ENCODE data around the gene GOSR2. TPM values are rescaled to one million over a fixed set of nuclear protein-coding genes. Genes with fewer than 3 reads are reported as not detected.
"Not testable (repeated sequence)": the region's sequence is repeated elsewhere in the genome, so short reads cannot be mapped to it uniquely, and the experiment has no call there.

Gene GOSR2
- total RNA-seq, 1 donor from 2014 or later = 32.0 TPM

DNA sequence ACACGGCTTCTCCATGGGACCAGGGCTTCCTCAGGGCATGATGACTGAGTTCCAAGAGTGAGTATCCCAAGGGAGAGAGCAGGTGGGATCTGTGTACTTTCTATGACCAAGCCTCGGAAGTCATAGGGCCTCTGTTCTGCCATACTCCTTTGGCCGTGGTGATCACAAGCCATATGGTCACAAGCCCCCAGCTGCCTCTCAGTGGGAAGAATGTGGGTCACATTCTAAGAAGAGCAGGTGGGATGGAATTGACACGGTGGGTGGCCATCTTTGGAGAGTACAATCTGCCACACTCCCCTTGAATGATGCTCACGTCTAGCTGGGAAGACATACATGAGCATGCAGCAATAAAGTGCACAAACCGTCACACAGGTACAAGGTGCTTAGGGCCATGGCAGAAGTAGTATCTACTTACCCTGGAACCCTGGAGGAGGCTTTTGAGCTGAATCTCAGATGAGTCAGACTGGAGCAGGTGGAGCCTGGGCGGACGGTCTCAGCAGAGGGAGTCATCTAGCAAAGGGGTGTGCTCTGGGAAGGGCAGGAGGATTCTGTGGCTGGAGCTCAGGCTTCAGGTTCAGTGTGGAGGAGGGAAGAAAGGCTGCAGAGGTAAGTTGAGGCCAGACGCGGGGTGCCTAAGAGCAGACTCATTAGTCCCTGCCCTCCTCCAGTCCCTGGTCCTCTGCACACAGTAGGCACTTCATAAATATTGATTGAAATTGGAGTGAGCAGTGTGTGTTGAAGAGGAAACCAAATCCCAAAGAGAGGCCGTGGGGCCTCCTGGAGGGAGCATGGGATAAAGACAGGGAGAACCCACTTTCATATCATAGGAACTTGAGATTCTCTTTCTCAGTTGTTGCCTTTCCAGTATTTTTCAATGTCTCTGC lies 26.6 kb downstream of the GOSR2 start:
- intact Hi-C loops (cut with DNase I) = no loop called here
- DNase-seq = no peak
- no peak for ATAC-seq (ENCODE audit: poor library complexity)

DNA sequence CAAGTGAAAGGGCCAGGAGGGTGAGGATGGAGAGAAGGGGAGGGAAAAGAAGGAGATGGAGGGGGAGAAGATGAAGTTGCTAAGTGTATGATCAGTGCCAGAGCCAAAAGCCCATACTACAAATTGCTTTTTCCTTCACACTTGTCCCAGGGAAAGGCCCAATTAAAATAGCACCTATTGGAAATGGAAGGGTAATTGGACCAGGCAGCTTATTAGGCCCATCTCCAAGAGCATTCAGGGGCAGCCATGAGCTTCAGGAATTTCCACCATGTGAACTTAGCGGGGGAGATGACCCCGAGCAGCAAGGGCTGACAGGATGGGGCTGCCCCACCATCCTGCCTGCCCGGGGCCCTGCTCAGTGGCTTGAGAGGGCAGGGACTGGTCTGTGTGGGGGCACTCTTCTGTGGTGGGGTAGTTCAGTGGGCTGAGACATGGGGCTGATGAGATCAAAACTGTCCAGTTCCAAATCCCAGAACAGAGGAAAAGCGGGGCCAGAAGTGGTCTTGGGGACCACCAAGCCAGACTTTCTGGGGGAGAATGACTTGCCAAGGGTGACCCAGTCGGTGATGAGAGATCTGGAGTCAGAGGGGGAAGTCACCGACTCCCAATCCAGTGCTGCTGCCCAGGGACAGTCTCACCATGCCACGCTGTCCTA lies 27.5 kb downstream of the GOSR2 start:
- no peak for DNase-seq
- ATAC-seq (ENCODE audit: poor library complexity) = no peak
- intact Hi-C loops (cut with DNase I) = no loop called here

DNA sequence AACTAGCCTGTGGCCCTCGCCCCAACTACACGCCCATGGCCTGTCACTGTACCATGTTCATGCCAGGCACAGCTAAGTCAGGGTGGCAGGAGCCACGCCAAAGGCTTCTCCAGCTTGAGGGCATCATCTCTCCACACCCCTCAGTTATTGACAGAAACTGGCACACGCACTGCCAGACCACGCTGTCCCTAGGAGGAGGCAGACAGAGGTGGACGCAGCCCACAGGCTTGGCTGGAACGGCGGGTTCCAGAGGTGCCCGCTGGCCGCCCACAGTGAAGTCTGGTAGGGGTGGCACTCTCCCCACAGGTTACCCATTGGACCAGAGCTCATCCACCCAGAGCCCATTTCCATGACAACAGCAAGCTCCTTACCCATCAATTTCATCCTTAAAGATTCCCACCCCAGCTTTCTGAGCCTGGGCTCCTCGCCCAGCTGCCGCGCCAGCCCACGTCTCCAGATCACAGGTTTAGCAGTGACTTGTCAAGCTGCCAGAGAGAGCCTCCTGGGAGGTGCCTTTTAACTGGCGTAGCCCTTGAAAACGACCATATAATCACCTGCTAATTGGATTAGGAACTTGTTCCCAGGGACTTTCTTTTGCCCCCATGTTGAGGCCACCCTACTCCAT lies 28.1 kb downstream of the GOSR2 start:
- DNase-seq = peak; percentile 56
- peak; percentile 90 for ATAC-seq (ENCODE audit: poor library complexity)
- intact Hi-C loops (cut with DNase I) = no loop called here

GRCh38 chr17:46951706-46952105 lies 28.7 kb downstream of the GOSR2 start:
- intact Hi-C loops (cut with DNase I) = no loop called here
- ATAC-seq (ENCODE audit: poor library complexity) (no peak), DNase-seq (no peak)

DNA sequence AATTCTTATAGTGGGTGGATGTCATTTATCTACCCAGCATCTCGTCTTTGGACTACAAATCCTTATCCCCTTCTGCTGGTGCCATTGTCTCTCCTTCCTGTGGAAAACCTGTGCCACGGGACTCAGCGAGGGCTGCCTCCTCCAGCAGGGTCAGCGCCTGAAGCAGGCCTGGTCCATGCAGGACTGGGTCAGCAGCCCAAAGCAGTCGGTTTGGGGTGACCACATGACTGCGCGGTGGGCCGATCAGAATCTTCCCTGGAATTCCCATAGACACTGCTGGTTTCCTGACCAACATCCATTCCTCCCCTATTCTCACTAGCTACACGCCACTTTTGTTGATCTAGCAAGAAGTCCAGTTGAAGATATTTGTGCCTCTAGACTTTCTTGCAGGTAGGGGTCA lies 29.2 kb downstream of the GOSR2 start:
- intact Hi-C loops (cut with DNase I) = no loop called here
- ATAC-seq (ENCODE audit: poor library complexity) (no peak), DNase-seq (no peak)

DNA sequence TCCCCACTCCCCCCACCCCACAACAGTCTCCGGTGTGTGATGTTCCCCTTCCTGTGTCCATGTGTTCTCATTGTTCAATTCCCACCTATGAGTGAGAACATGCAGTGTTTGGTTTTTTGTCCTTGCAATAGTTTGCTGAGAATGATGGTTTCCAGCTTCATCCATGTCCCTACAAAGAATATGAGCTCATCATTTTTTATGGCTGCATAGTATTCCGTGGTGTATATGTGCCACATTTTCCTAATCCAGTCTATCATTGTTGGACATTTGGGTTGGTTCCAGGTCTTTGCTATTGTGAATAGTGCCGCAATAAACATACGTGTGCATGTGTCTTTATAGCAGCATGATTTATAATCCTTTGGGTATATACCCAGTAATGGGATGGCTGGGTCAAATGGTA lies 30.2 kb downstream of the GOSR2 start:
- DNase-seq; ATAC-seq (ENCODE audit: poor library complexity); intact Hi-C loops (cut with DNase I): not testable (repeated sequence)

GRCh38 chr17:46958041-46958591 lies 35.2 kb downstream of the GOSR2 start:
- DNase-seq (no peak), ATAC-seq (ENCODE audit: poor library complexity) (no peak)
- intact Hi-C loops (cut with DNase I) = no loop called here

- DNase-seq (no peak), ATAC-seq (ENCODE audit: poor library complexity) (no peak)
These were observed 37.2 kb downstream of the GOSR2 start for GRCh38 chr17:46960152-46960551.

GRCh38 chr17:46962374-46962790 lies 39.4 kb downstream of the GOSR2 start:
- no peak for DNase-seq
- no peak for ATAC-seq (ENCODE audit: poor library complexity)
- intact Hi-C loops (cut with DNase I) = no loop called here

More at GRCh38 chr17:46960152-46960551, 37.2 kb downstream of the GOSR2 start:
- intact Hi-C loops (cut with DNase I) = no loop called here

- DNase-seq (no peak), ATAC-seq (ENCODE audit: poor library complexity) (no peak)
- intact Hi-C loops (cut with DNase I) = no loop called here
These were observed 40.6 kb downstream of the GOSR2 start for GRCh38 chr17:46963571-46963970.

DNA sequence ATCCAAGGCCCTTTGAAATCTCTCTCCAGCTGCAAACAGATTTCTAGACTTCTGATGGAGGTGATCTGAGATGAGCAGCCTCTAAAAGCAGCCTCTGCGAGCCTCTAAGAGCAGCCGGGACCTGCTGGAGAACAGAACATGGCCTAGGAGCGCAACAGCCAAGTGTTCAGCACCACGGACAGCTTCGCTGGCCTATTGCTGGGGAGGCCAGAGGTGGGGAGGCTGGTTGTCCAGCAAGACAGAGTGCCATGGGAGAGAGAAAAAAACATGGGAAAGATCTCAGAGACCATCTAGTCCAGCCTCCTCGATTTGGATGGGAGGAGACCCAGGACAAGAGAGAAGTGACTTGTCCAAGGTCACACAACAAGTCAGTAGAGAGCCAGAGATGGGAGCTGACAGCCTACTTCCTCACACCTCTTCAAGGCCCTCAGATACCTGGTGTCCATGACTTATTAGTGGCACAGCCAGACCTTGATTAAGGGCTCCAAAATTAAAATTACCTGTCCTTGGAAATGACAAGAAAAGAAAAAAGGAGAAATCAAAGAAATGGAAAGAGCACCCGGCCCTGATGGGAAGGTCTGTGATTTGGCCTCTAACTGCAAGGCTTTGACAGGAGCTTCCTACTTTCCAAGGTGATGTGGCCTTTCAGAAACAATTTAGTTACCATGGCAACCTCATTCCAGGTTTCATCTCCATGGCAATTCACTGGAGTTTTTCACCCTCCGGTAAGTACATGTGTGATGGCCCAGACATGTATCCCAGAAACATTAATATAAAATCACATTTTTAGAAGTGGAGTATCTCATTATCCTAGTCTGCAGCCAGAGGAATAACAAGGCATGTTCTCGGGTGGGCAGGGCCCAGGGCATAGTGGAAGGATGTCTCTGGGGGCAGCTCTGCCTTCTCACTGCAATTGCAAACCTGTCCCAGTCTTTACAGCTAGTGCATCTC lies 41.6 kb downstream of the GOSR2 start:
- intact Hi-C loops (cut with DNase I) = no loop called here
- no peak for DNase-seq
- ATAC-seq (ENCODE audit: poor library complexity) = no peak

GRCh38 chr17:46968224-46968834 lies 45.4 kb downstream of the GOSR2 start:
- ATAC-seq (ENCODE audit: poor library complexity) (no peak), DNase-seq (no peak)
- intact Hi-C loops (cut with DNase I) = no loop called here

DNA sequence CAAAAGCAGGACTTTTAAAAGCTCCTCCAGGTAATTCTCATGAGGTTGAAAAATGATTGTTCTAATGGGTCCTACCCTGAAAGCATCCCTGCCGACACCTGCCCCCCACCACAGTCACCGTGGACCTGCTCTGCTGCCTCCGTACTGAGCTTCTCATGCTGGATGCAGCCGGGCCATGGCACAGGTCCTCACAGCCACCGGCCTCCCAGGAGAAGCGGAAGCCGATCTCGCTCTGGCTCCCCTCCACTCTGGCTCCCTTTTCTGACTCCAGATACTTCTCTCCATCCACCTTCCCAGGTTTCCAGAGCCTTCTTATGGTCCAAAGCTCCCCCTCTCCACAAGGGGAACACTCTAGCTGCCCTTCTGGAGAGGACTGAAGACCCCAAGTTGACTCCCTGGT lies 45.9 kb downstream of the GOSR2 start:
- intact Hi-C loops (cut with DNase I) = no loop called here
- ATAC-seq (ENCODE audit: poor library complexity) = no peak
- DNase-seq = no peak

GRCh38 chr17:46971647-46972300 lies 48.8 kb downstream of the GOSR2 start:
- DNase-seq (no peak), ATAC-seq (ENCODE audit: poor library complexity) (no peak)
- intact Hi-C loops (cut with DNase I) = no loop called here

- DNase-seq (peak; percentile 69), ATAC-seq (ENCODE audit: poor library complexity) (peak; percentile 90)
- intact Hi-C loops (cut with DNase I) = no loop called here
These were observed 49.4 kb downstream of the GOSR2 start for GRCh38 chr17:46972346-46972745.

DNA sequence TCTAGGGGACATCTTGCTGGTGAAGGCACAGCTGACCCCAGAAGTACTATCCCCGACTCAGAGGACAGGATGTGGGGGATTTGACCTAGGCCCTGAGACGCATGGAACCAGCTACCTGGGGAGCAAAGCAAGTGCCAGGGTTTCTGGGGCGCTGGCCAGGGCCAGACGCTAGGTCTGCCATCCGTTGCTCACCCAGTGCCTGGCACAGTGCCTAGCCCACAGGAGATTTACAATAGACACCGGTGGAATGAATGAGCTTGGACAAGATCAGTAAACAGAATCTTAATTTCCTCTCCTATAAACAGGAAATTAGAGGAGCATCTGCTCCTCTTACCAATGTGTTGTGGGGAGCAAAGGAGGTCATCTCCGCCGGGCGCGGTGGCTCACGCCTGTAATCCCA lies 51.1 kb downstream of the GOSR2 start:
- no peak for ATAC-seq (ENCODE audit: poor library complexity)
- intact Hi-C loops (cut with DNase I) = no loop called here
- DNase-seq = no peak

DNA sequence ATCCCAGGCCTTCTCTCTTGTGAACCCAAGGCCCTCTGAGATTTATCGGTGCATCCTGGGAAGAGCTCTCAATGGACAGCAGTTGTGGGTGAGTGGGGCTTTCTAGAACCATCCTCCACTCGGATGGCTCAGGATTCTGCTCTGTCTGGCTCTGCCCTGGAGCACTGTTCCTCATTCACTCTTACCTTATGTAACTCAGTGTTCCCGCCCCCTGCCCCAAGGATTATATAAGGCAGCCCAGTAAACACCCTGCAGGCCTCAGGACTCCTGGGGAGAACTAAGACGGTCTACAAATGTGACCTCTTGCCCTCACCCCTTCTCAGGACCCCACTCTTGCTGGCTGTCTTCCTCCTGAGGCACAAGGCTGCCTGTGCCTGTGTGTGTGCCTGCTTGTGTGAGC lies 52.3 kb downstream of the GOSR2 start:
- intact Hi-C loops (cut with DNase I) = no loop called here
- ATAC-seq (ENCODE audit: poor library complexity) = no peak
- DNase-seq = no peak
